Neuronal stem cell (in vitro differentiated cells): ENCODE data around the gene TSPEAR.

Experiments
- DNase-seq: peaks from one replicate; pipeline ENCODE4 v3.0.0-alpha.2; 2013; ENCODE audit warnings: low spot score
- H2AFZ ChIP-seq: one replicate; pipeline ENCODE4 v1.6.1; 2013; ENCODE audit warnings: mild to moderate bottlenecking, low read length, inconsistent platforms
- H2AK5ac ChIP-seq: 2 replicates; pipeline ENCODE4 v1.6.1; 2013; ENCODE audit warnings: low read depth, mild to moderate bottlenecking, inconsistent platforms, low read length, moderate library complexity, mixed read lengths
- H2BK120ac ChIP-seq: 2 replicates; pipeline ENCODE4 v1.6.1; 2013; ENCODE audit warnings: low read depth, mild to moderate bottlenecking, inconsistent platforms, low read length, moderate library complexity, mixed read lengths
- H2BK12ac ChIP-seq: one replicate; pipeline ENCODE4 v1.6.1; 2013; ENCODE audit warnings: low read length, inconsistent platforms
- H2BK15ac ChIP-seq: 2 replicates; pipeline ENCODE4 v1.6.1; 2013; ENCODE audit warnings: mild to moderate bottlenecking, low read length, inconsistent platforms, mixed read lengths
- H2BK5ac ChIP-seq: one replicate; pipeline ENCODE4 v1.6.1; 2013; ENCODE audit warnings: inconsistent platforms, mild to moderate bottlenecking, low read length, moderate library complexity
- H3K14ac ChIP-seq: one replicate; pipeline ENCODE4 v1.6.1; 2013; ENCODE audit warnings: low read length, inconsistent platforms
- H3K18ac ChIP-seq: 2 replicates; pipeline ENCODE4 v1.6.1; 2013; ENCODE audit warnings: low read length, inconsistent platforms
- H3K23ac ChIP-seq: 2 replicates; pipeline ENCODE4 v1.6.1; 2013; ENCODE audit warnings: low read depth, mild to moderate bottlenecking, mixed read lengths, low read length, inconsistent platforms; ENCODE audit not compliant: poor library complexity
- H3K27ac ChIP-seq: replicated peaks from 3 replicates; pipeline ENCODE4 v1.5.1; 2013; ENCODE audit warnings: low read length, inconsistent platforms
- H3K27me3 ChIP-seq, 3 experiments: 2 replicates each; pipeline ENCODE4 v1.6.1; 2013; ENCODE audit warnings: low read length in 3 of 3, mild to moderate bottlenecking in 2 of 3, inconsistent platforms in 1 of 3, low read depth in 1 of 3, mixed read lengths in 1 of 3, moderate library complexity in 1 of 3; ENCODE audit not compliant: control insufficient read depth in 3 of 3, insufficient read depth in 3 of 3
- H3K36me3 ChIP-seq, 2 donors: replicated peaks in 1 of 2; 2 replicates each; pipeline ENCODE4 v1.6.1; 2013; ENCODE audit warnings: low read length in 2 of 2; ENCODE audit not compliant: control insufficient read depth in 2 of 2, insufficient read depth in 2 of 2
- H3K4ac ChIP-seq: 2 replicates; pipeline ENCODE4 v1.6.1; 2013; ENCODE audit warnings: inconsistent platforms, mild to moderate bottlenecking, low read length, moderate library complexity
- H3K4me1 ChIP-seq, 2 donors: 1 replicate in 1 of 2; 2 replicates in 1 of 2; pipeline ENCODE4 v1.6.1; 2013; ENCODE audit warnings: low read length in 2 of 2, low read depth in 1 of 2; ENCODE audit not compliant: control insufficient read depth in 2 of 2, insufficient read depth in 1 of 2
- H3K4me2 ChIP-seq: one replicate; pipeline ENCODE4 v1.6.1; 2013; ENCODE audit warnings: mild to moderate bottlenecking, low read length, inconsistent platforms; ENCODE audit not compliant: insufficient read depth, poor library complexity, severe bottlenecking
- H3K4me3 ChIP-seq, 2 donors: 2 replicates each; pipeline ENCODE4 v1.5.1; 2013; ENCODE audit warnings: low read length in 2 of 2, mild to moderate bottlenecking in 2 of 2, inconsistent platforms in 1 of 2, moderate library complexity in 1 of 2
- H3K79me1 ChIP-seq: one replicate; pipeline ENCODE4 v1.6.1; 2013; ENCODE audit warnings: low read depth, mild to moderate bottlenecking, inconsistent platforms, low read length, moderate library complexity
- H3K9ac ChIP-seq: one replicate; pipeline ENCODE4 v1.6.1; 2013; ENCODE audit warnings: mild to moderate bottlenecking, low read depth, low read length, inconsistent platforms; ENCODE audit not compliant: poor library complexity
- H3K9me3 ChIP-seq, 2 donors: replicated peaks in 1 of 2; 2 replicates each; pipeline versions ENCODE3 to v1.6.1; 2013; ENCODE audit warnings: low read length in 2 of 2, mild to moderate bottlenecking in 2 of 2, inconsistent platforms in 1 of 2, low read depth in 1 of 2, mixed read lengths in 1 of 2, moderate library complexity in 1 of 2; ENCODE audit not compliant: control insufficient read depth in 2 of 2, insufficient read depth in 1 of 2
- H4K8ac ChIP-seq: one replicate; pipeline ENCODE4 v1.6.1; 2013; ENCODE audit warnings: low read depth, mild to moderate bottlenecking, inconsistent platforms, low read length, moderate library complexity
- H4K91ac ChIP-seq: one replicate; pipeline ENCODE4 v1.6.1; 2013; ENCODE audit warnings: low read length, low read depth, mild to moderate bottlenecking, inconsistent platforms; ENCODE audit not compliant: poor library complexity
- WGBS, 2 donors: extraction: QIAGEN DNeasy Blood & Tissue Kit; methylation state at CpG; one replicate each; pipeline ENCODE4 v1.1.7; 2013; ENCODE audit warnings: missing lambda C conversion rate in 2 of 2, mixed read lengths in 1 of 2; ENCODE audit not compliant: insufficient read length in 2 of 2, insufficient replicate concordance in 1 of 2; ENCODE audit errors: extremely low coverage in 2 of 2; 5-methylcytosine and 5-hydroxymethylcytosine counted together

Gene TSPEAR

DNA sequence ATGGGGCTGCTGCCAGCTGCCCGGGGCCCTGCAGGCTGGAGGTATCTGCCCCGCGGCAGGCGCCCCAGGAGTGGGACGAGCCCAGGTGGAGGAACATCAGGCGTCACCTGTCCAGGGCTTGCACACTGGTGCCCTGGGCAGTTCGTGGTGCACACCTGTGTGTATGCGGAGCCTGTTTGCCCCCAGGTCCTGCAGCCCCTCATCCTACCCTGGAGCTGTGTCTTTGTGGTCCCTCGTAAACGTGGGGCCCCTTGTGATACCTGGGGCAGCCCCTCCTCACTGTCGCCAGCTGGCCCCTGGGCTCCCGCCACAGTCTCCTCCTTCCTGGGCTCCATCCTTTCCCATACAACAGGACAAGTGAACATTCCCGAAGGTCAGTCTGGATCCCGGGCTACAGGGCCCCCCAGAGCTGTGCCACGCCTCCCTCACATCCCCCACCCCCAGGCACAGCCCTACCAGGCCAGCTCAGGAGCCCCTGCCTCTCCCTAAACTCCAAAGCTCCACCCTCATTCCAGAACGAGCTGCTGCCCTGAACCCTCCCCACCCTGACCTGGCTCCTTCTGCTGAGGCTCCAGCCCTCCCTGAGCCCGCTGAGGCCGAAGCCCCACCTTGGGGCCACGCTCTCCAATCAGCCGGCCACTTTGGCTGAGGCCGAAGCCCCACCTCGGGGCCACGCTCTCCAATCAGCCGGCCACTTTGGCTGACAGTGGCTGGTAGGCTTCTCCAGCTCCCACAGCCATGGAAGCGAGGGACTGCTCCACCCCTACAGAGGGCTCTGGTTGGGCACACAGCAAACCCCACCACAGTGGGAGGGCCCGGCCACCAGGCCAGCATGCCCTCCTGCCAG, 47.6 kb upstream of the TSPEAR start:
- H3K18ac ChIP-seq = peak overlapping the region; percentile 78
- H2AK5ac ChIP-seq = peak overlapping the region; percentile 70
- peak overlapping the region; percentile 43 for H4K8ac ChIP-seq
- peak overlapping the region; percentile 71 for H3K14ac ChIP-seq
- H2BK15ac ChIP-seq = no peak overlapping the region
- WGBS, 2 donors = no CpG with 5 or more reads among the region's 26 CpGs
- peaks cover 0 to 4% of the 10 kb centered on the region in 2 donors for H3K9me3 ChIP-seq
- no peak overlapping the region for H3K27ac ChIP-seq
- H4K91ac ChIP-seq = peak overlapping the region; percentile 53
- peak overlapping the region; percentile 23 for H3K4ac ChIP-seq
- H3K23ac ChIP-seq = peak overlapping the region; percentile 55
- no peak overlapping the region for H3K9ac ChIP-seq
- no peak for DNase-seq
- H3K4me1 ChIP-seq = no peaks in the 10 kb centered on the region
- H2BK5ac ChIP-seq = peak overlapping the region; percentile 75
- peak overlapping the region; percentile 17 for H2BK120ac ChIP-seq
- peak overlapping the region; percentile 58 for H2BK12ac ChIP-seq
- no peak overlapping the region for H3K4me3 ChIP-seq
- peaks cover 5% of the 10 kb centered on the region for H3K79me1 ChIP-seq
- no peak overlapping the region for H3K4me2 ChIP-seq
- H2AFZ ChIP-seq = no peak overlapping the region
- no peaks in the 10 kb centered on the region for H3K27me3 ChIP-seq
- H3K36me3 ChIP-seq = no peaks in the 10 kb centered on the region

DNA sequence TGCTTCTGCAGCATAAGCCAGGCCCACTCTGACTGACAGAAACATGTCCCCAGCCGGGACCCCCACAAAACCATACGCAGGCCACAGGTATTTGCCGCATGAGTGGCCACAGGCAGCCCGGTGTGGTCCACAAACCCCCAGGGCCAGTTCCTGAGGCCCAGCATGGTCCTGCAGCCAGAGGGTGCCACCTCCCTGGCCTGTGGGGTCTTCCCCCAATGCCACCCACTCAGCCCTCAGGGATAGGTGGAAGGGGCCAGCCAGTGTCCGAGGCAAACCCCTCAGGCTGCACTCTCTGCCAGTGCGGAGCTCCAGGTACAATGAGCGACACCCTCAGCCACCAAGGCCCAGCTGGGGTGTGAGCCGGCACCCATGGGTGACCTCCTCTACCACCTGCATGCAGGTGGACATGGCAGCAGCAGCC, 46.8 kb upstream of the TSPEAR start:
- Histone ChIP-seq H3K9ac (no peak overlapping the region), H3K36me3 (no peaks in the 10 kb centered on the region), H3K4me1 (no peaks in the 10 kb centered on the region), H3K4ac (no peak overlapping the region), H2BK12ac (no peak overlapping the region), H2BK15ac (no peak overlapping the region), H3K18ac (peak overlapping the region; percentile 72), H3K4me2 (no peak overlapping the region), H4K8ac (peak overlapping the region; percentile 30), H3K9me3 (peaks cover 0 to 4% of the 10 kb centered on the region in 2 donors), H3K4me3 (no peak overlapping the region), H2AK5ac (peak overlapping the region; percentile 79), H3K79me1 (no peaks in the 10 kb centered on the region), H3K27me3 (no peaks in the 10 kb centered on the region), H3K14ac (no peak overlapping the region), H3K27ac (no peak overlapping the region), H2BK120ac (no peak overlapping the region), H3K23ac (no peak overlapping the region), H4K91ac (no peak overlapping the region), H2BK5ac (peak overlapping the region; percentile 55), H2AFZ (no peak overlapping the region)
- no CpG with 5 or more reads among the region's 8 CpGs for WGBS, 2 donors
- no peak for DNase-seq

DNA sequence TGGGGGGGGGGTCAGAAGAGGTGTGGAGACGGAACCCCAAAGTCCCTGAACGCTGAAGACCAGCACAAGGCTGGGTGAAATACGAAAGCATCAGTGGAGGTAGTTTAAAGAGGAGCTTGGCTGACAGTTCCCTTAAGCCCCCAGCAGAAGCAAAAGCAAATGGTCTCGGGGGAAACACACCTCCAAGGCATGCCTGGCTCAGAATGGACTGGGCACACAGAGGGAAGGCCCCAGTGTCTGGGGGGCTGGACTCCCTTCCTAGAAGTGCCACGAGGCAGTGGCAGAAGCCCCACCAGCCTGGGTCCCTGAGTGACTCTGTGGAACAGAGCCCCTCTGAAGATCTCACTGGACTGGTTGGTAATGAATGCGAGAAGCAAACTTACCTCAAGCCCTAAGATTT, 46.4 kb upstream of the TSPEAR start:
- H3K79me1 ChIP-seq = no peaks in the 10 kb centered on the region
- no peak overlapping the region for H3K9ac ChIP-seq
- no peak overlapping the region for H3K4me2 ChIP-seq
- WGBS, 2 donors = no CpG with 5 or more reads among the region's 6 CpGs
- peak overlapping the region; percentile 79 for H2AK5ac ChIP-seq
- H3K4me1 ChIP-seq = peaks cover 0 to 1% of the 10 kb centered on the region in 2 donors
- peak overlapping the region; percentile 55 for H2BK5ac ChIP-seq
- H3K18ac ChIP-seq = no peak overlapping the region
- H3K23ac ChIP-seq = no peak overlapping the region
- no peak overlapping the region for H3K4ac ChIP-seq
- H2BK12ac ChIP-seq = no peak overlapping the region
- no peak overlapping the region for H4K8ac ChIP-seq
- H4K91ac ChIP-seq = no peak overlapping the region
- no peak overlapping the region for H3K27ac ChIP-seq
- H2BK15ac ChIP-seq = no peak overlapping the region
- no peak overlapping the region for H3K4me3 ChIP-seq
- no peak overlapping the region for H2BK120ac ChIP-seq
- H3K27me3 ChIP-seq = no peaks in the 10 kb centered on the region
- H3K14ac ChIP-seq = no peak overlapping the region
- no peak overlapping the region for H2AFZ ChIP-seq
- no peaks in the 10 kb centered on the region for H3K36me3 ChIP-seq
- H3K9me3 ChIP-seq = peaks cover 0 to 5% of the 10 kb centered on the region in 2 donors
- DNase-seq = no peak

- Histone ChIP-seq H2BK12ac (no peak overlapping the region), H3K4me3 (no peak overlapping the region), H3K9me3 (peaks cover 0 to 4% of the 10 kb centered on the region in 2 donors), H3K27ac (no peak overlapping the region), H3K9ac (no peak overlapping the region), H3K4ac (no peak overlapping the region), H3K4me1 (peaks cover 0 to 2% of the 10 kb centered on the region in 2 donors), H2BK15ac (no peak overlapping the region), H3K27me3 (no peaks in the 10 kb centered on the region), H3K14ac (no peak overlapping the region), H4K8ac (no peak overlapping the region), H4K91ac (no peak overlapping the region), H3K4me2 (no peak overlapping the region), H3K79me1 (no peaks in the 10 kb centered on the region), H3K23ac (no peak overlapping the region), H2AK5ac (no peak overlapping the region), H2AFZ (no peak overlapping the region), H2BK120ac (no peak overlapping the region), H2BK5ac (no peak overlapping the region), H3K18ac (no peak overlapping the region), H3K36me3 (no peaks in the 10 kb centered on the region)
- no peak for DNase-seq
- no CpG with 5 or more reads among the region's 23 CpGs for WGBS, 2 donors
Measured at GRCh38 chr21:44756423-44757185, 45.2 kb upstream of the TSPEAR start.
